AG04449 (cell line): ENCODE data around the gene FYCO1.

Experiments
- CTCF ChIA-PET: fragments of 350-600 bp; formaldehyde crosslinking; extraction: SDS; loops from one replicate; lab custom pipeline; 2021; ENCODE audit warnings: antibody characterized with exemption; lab: Yijun Ruan, JAX
- POLR2A ChIA-PET: fragments of 400-600, 350-600 bp; formaldehyde crosslinking; extraction: SDS; loops from one replicate; lab custom pipeline; 2020; ENCODE audit warnings: antibody characterized with exemption, inconsistent platforms; lab: Yijun Ruan, JAX
- DNase-seq: peaks from one replicate; pipeline ENCODE4 v3.0.0-alpha.2; 2010; ENCODE audit warnings: low read depth, low spot score
- H3K4me3 ChIP-seq: 2 replicates; pipeline ENCODE4 v1.5.1; 2011; ENCODE audit warnings: low read depth, mild to moderate bottlenecking, control low read depth, low read length
- CTCF ChIP-seq: IDR thresholded peaks from one replicate; pipeline ENCODE4 v1.5.1; 2011; ENCODE audit warnings: mild to moderate bottlenecking, moderate library complexity, low read length, control low read depth, inconsistent platforms; ENCODE audit not compliant: insufficient read depth; ENCODE audit errors: missing control alignments

FYCO1 gene

GRCh38 chr3:45942051-45942825 is 53.4 kb downstream of the FYCO1 start:
- no peak overlapping the region for H3K4me3 ChIP-seq
- ChIA-PET CTCF (interaction anchor here (1.1 to 36.2 kb wide), 4 partner anchors 13 to 141 kb away, joined by 3 to 918 read pairs (median 10); no protein-coding TSS in a partner anchor), POLR2A (no interaction called here)
- DNase-seq: no peak
- no peak for TF ChIP-seq CTCF

- DNase-seq: no peak
- no peak for TF ChIP-seq CTCF
- ChIA-PET CTCF (interaction anchor here (1.1 to 36.2 kb wide), 5 partner anchors 9 to 142 kb away, joined by 5 to 918 read pairs (median 17); no protein-coding TSS in a partner anchor), POLR2A (no interaction called here)
- H3K4me3 ChIP-seq: no peak overlapping the region
Observed at GRCh38 chr3:45940781-45941365, 54.8 kb downstream of the FYCO1 start.

- TF ChIP-seq CTCF: no peak
- POLR2A ChIA-PET: no interaction called here
- CTCF ChIA-PET: interaction anchor here (0.7 to 36.2 kb wide), 12 partner anchors 11 to 899 kb away, joined by 3 to 918 read pairs (median 8); no protein-coding TSS in a partner anchor
- DNase-seq: no peak
- H3K4me3 ChIP-seq: no peak overlapping the region
Observed at GRCh38 chr3:45940004-45940780, 55.4 kb downstream of the FYCO1 start.

- POLR2A ChIA-PET: interaction anchor here (0.6 kb wide), 1 partner anchor 47 kb away, joined by 3 read pairs; no protein-coding TSS in a partner anchor
- no peak for DNase-seq
- CTCF ChIA-PET: interaction anchor here (0.6 to 36.2 kb wide), 39 partner anchors 8 to 898 kb away, joined by 3 to 918 read pairs (median 5); partner anchors contain the start of gene CCR9
- TF ChIP-seq CTCF: no peak
- H3K4me3 ChIP-seq: no peak overlapping the region
Observed at GRCh38 chr3:45939341-45939771, 56.3 kb downstream of the FYCO1 start.

GRCh38 chr3:45938864-45939263 is 56.8 kb downstream of the FYCO1 start:
- DNase-seq: peak; percentile 69

More at GRCh38 chr3:45938864-45939263, 56.8 kb downstream of the FYCO1 start:
- TF ChIP-seq CTCF: peak; percentile 93
- CTCF ChIA-PET: interaction anchor here (0.6 to 36.2 kb wide), 43 partner anchors 8 to 898 kb away, joined by 3 to 918 read pairs (median 5); partner anchors contain the start of gene CCR9
- no peak overlapping the region for H3K4me3 ChIP-seq
- POLR2A ChIA-PET: interaction anchor here (0.6 kb wide), 1 partner anchor 48 kb away, joined by 3 read pairs; no protein-coding TSS in a partner anchor
